Measurements from ENCODE around the gene MYMK. TPM values are rescaled to one million over a fixed set of nuclear protein-coding genes. Genes with fewer than 3 reads are reported as not detected.

Gene MYMK
- total and polyA plus RNA-seq, 2 of the 4 experiments (the other 2 are of a cell fraction) = not detected

- Histone ChIP-seq H3K18ac (ENCODE audit: low read depth, low read length) (no peak overlapping the region), H3K4me3 (ENCODE audit: insufficient read depth, low read depth, low read length) (no peak overlapping the region), H4K20me1 (ENCODE audit: insufficient read depth, low read length) (peaks cover 5% of the 10 kb centered on the region; the same call in 1 of the 2 replicates), H2AK9ac (replicated peaks; ENCODE audit: low read depth, low read length, poor library complexity) (peak overlapping the region; percentile 72), H3K4me2 (ENCODE audit: low read depth, low read length) (no peak overlapping the region), H3K56ac (ENCODE audit: extremely low read depth, insufficient read depth, low read length) (no peak overlapping the region), H3K36me3 (ENCODE audit: control insufficient read depth, insufficient read depth, low read length) (no peaks in the 10 kb centered on the region), H3K27ac (ENCODE audit: insufficient read depth, low read length) (no peak overlapping the region), H3K23ac (ENCODE audit: low read depth, low read length) (no peak overlapping the region), H2BK20ac (ENCODE audit: low read depth, low read length) (no peak overlapping the region), H4K5ac (ENCODE audit: low read depth, low read length) (no peak overlapping the region), H2BK5ac (ENCODE audit: low read depth, low read length, poor library complexity, severe bottlenecking) (no peak overlapping the region), H3K4ac (ENCODE audit: low read depth, low read length) (no peak overlapping the region), H3K9ac (ENCODE audit: low read depth, low read length) (no peak overlapping the region), H3K14ac (replicated peaks; ENCODE audit: low read depth, low read length) (no peak overlapping the region), H2AK5ac (ENCODE audit: low read depth, low read length) (no peak overlapping the region), H2BK120ac (ENCODE audit: low read depth, low read length) (no peak overlapping the region), H3K4me1 (ENCODE audit: control insufficient read depth, insufficient read depth, low read length) (peaks cover 1% of the 10 kb centered on the region; the same call in 1 of the 2 replicates), H3K9me1 (ENCODE audit: insufficient read depth, low read length) (no peaks in the 10 kb centered on the region), H2BK15ac (ENCODE audit: low read depth, low read length) (no peak overlapping the region), H2AFZ (replicated peaks; ENCODE audit: low read length, poor library complexity) (no peak overlapping the region), H3K27me3 (ENCODE audit: control insufficient read depth, insufficient read depth, low read length) (peaks cover 64% of the 10 kb centered on the region), H4K8ac (ENCODE audit: low read depth in 2 of 2, low read length in 2 of 2) (no peak overlapping the region), H4K91ac (ENCODE audit: insufficient read depth, low read depth, low read length) (no peak overlapping the region), H3K9me3 (ENCODE audit: control insufficient read depth, insufficient read depth, low read length) (no peaks in the 10 kb centered on the region), H3K79me1 (ENCODE audit: low read depth in 1 of 2, low read length in 2 of 2) (no peaks in the 10 kb centered on the region)
- POLR2A ChIA-PET (ENCODE audit: unreplicated experiment) = no interaction called here
- TF ChIP-seq SMC3 (IDR thresholded peaks at IDR 0.05; ENCODE audit: low read depth, low read length) = peak; percentile 73
- TF ChIP-seq USF2 (IDR thresholded peaks at IDR 0.05; ENCODE audit: low read depth, low read length) = no peak
- peak; percentile 58 for TF ChIP-seq CTCF (conservative IDR thresholded peaks at IDR 0.05; ENCODE audit: low read depth, low read length)
- peak; percentile 78 for TF ChIP-seq RAD21 (IDR thresholded peaks at IDR 0.05; ENCODE audit: low read length)
- TF ChIP-seq MAZ (IDR thresholded peaks at IDR 0.05; ENCODE audit: borderline replicate concordance, low read depth, low read length) = no peak
- dilution Hi-C loops (cut with HindIII; ENCODE audit: low sequenced_read_pairs, unreplicated experiment) (no loop called here), in situ Hi-C loops (cut with MboI; ENCODE audit: low sequenced_read_pairs) (loop anchor here (10.0 kb wide), 2 partner anchors 202 to 462 kb away; partner anchors contain the start of genes SARDH and VAV2), intact Hi-C loops (cut with micrococcal nuclease) (loop anchor here (1.0 kb wide), 1 partner anchor 193 kb away; no protein-coding TSS in a partner anchor)
- CTCF ChIA-PET = interaction anchor here (0.9 to 1.1 kb wide), 2 partner anchors 249 to 462 kb away, joined by 3 read pairs; no protein-coding TSS in a partner anchor
- ATAC-seq (ENCODE audit: low read depth) = peak; percentile 38; the same call in 1 of the 2 replicates
- peak; percentile 29 for DNase-seq
- WGBS, 2 experiments (ENCODE audit: extremely low coverage in 2 of 2, insufficient read length in 1 of 2) = 52% methylated on average over 15 of the region's 20 CpGs; no CpG with 5 or more reads in 1 of the 2 experiments
- BruUV-seq (replicated peaks) = no TSS peak
Observed at GRCh38 chr9:133532937-133533668, 8.3 kb upstream of the MYMK start.
